H9 (cell line): ENCODE data around the gene SLC30A9. TPM values are rescaled to one million over a fixed set of nuclear protein-coding genes. Genes with fewer than 3 reads are reported as not detected.

Experiments
- DNase-seq: peaks from one replicate; pipeline ENCODE4 v3.0.0-alpha.2; 2017
- H2AFZ ChIP-seq: one replicate; pipeline ENCODE4 v1.6.1; 2013; ENCODE audit warnings: mild to moderate bottlenecking, low read length, control low read depth, moderate library complexity
- H2AK5ac ChIP-seq: 2 replicates; pipeline ENCODE4 v1.6.1; 2013; ENCODE audit warnings: low read length, control low read depth, mixed read lengths; ENCODE audit not compliant: insufficient read length
- H2BK120ac ChIP-seq: one replicate; pipeline ENCODE4 v1.6.1; 2013; ENCODE audit warnings: low read depth, mild to moderate bottlenecking, low read length, control low read depth, inconsistent platforms; ENCODE audit not compliant: poor library complexity, severe bottlenecking
- H2BK12ac ChIP-seq: 2 replicates; pipeline ENCODE4 v1.6.1; 2013; ENCODE audit warnings: low read length, control low read depth, mixed read lengths, low read depth; ENCODE audit not compliant: insufficient read length
- H2BK15ac ChIP-seq: 2 replicates; pipeline ENCODE4 v1.6.1; 2013; ENCODE audit warnings: low read depth, low read length, control low read depth
- H2BK20ac ChIP-seq: one replicate; pipeline ENCODE4 v1.6.1; 2013; ENCODE audit warnings: low read depth, mild to moderate bottlenecking, low read length, control low read depth, inconsistent platforms; ENCODE audit not compliant: poor library complexity, severe bottlenecking
- H2BK5ac ChIP-seq: 2 replicates; pipeline ENCODE4 v1.6.1; 2013; ENCODE audit warnings: low read length, control low read depth, mixed read lengths; ENCODE audit not compliant: insufficient read length
- H3K14ac ChIP-seq: 2 replicates; pipeline ENCODE4 v1.6.1; 2013; ENCODE audit warnings: low read length, control low read depth; ENCODE audit not compliant: insufficient read depth
- H3K18ac ChIP-seq: 2 replicates; pipeline ENCODE4 v1.6.1; 2013; ENCODE audit warnings: low read depth, mild to moderate bottlenecking, mixed read lengths, low read length, control low read depth; ENCODE audit not compliant: insufficient read length
- H3K23ac ChIP-seq: 2 replicates; pipeline ENCODE4 v1.6.1; 2013; ENCODE audit warnings: low read length, control low read depth, mixed read lengths, low read depth; ENCODE audit not compliant: insufficient read length
- H3K23me2 ChIP-seq: 2 replicates; pipeline ENCODE4 v1.6.1; 2013; ENCODE audit warnings: low read depth, mild to moderate bottlenecking, mixed read lengths, low read length, control low read depth; ENCODE audit not compliant: insufficient read length, poor library complexity, severe bottlenecking
- H3K27ac ChIP-seq: 2 replicates; pipeline ENCODE4 v1.5.1; 2013; ENCODE audit warnings: low read length, control low read depth, mixed read lengths, low read depth; ENCODE audit not compliant: insufficient read length
- H3K27me3 ChIP-seq: 2 replicates; pipeline ENCODE4 v1.6.1; 2013; ENCODE audit warnings: low read length, control low read depth, inconsistent platforms; ENCODE audit not compliant: insufficient read depth
- H3K4ac ChIP-seq: 2 replicates; pipeline ENCODE4 v1.6.1; 2013; ENCODE audit warnings: low read depth, mild to moderate bottlenecking, control low read depth, inconsistent platforms, low read length, moderate library complexity
- H3K4me1 ChIP-seq: 2 replicates; pipeline ENCODE4 v1.6.1; 2013; ENCODE audit warnings: low read length, control low read depth, inconsistent platforms; ENCODE audit not compliant: insufficient read depth
- H3K4me2 ChIP-seq: 2 replicates; pipeline ENCODE4 v1.6.1; 2013; ENCODE audit warnings: low read length, control low read depth, mixed read lengths; ENCODE audit not compliant: insufficient read length, insufficient read depth
- H3K56ac ChIP-seq: 2 replicates; pipeline ENCODE4 v1.6.1; 2013; ENCODE audit warnings: low read depth, mild to moderate bottlenecking, mixed read lengths, low read length, control low read depth; ENCODE audit not compliant: insufficient read length
- H3K79me1 ChIP-seq: 2 replicates; pipeline ENCODE4 v1.6.1; 2013; ENCODE audit warnings: low read depth, mild to moderate bottlenecking, moderate library complexity, low read length, control low read depth, inconsistent platforms; ENCODE audit not compliant: insufficient read depth, poor library complexity, severe bottlenecking
- H3K79me2 ChIP-seq: 2 replicates; pipeline ENCODE4 v1.6.1; 2013; ENCODE audit warnings: low read length, control low read depth, inconsistent platforms; ENCODE audit not compliant: insufficient read depth
- H3K9ac ChIP-seq: 2 replicates; pipeline ENCODE4 v1.6.1; 2013; ENCODE audit warnings: low read length, control low read depth, mixed read lengths; ENCODE audit not compliant: insufficient read length; ENCODE audit errors: extremely low read depth
- H3K9me3 ChIP-seq: one replicate; pipeline ENCODE4 v1.6.1; 2013; ENCODE audit warnings: low read depth, low read length, inconsistent platforms; ENCODE audit not compliant: control insufficient read depth
- H3T11ph ChIP-seq: one replicate; pipeline ENCODE4 v1.6.1; 2013; ENCODE audit warnings: mild to moderate bottlenecking, low read length, control low read depth, inconsistent platforms
- H4K20me1 ChIP-seq: one replicate; pipeline ENCODE4 v1.6.1; 2013; ENCODE audit not compliant: control insufficient read depth, insufficient read length, insufficient read depth
- H4K5ac ChIP-seq: 2 replicates; pipeline ENCODE4 v1.6.1; 2013; ENCODE audit warnings: low read depth, mild to moderate bottlenecking, mixed read lengths, low read length, control low read depth; ENCODE audit not compliant: insufficient read length
- H4K8ac ChIP-seq: replicated peaks from 2 replicates; pipeline ENCODE4 v1.6.1; 2013; ENCODE audit warnings: low read length, control low read depth, mixed read lengths, low read depth; ENCODE audit not compliant: insufficient read length
- H4K91ac ChIP-seq: 2 replicates; pipeline ENCODE4 v1.6.1; 2013; ENCODE audit warnings: low read depth, mild to moderate bottlenecking, moderate library complexity, mixed read lengths, low read length, control low read depth; ENCODE audit not compliant: insufficient read length
- H3K27ac Mint-ChIP-seq, 3 experiments: 2 replicates in 2 of 3; 3 replicates in 1 of 3; pipeline ENCODE4 v1.8.0; 2020 to 2021; ENCODE audit warnings: mixed read lengths in 3 of 3, mild to moderate bottlenecking in 1 of 3, moderate library complexity in 1 of 3
- H3K27me3 Mint-ChIP-seq: 2 replicates; pipeline ENCODE4 v1.8.0; 2021; ENCODE audit warnings: low read depth, mild to moderate bottlenecking, moderate library complexity, mixed read lengths
- H3K36me3 Mint-ChIP-seq, 3 experiments: 2 replicates in 2 of 3; 3 replicates in 1 of 3; pipeline ENCODE4 v1.8.0; 2020 to 2021; ENCODE audit warnings: low read depth in 3 of 3, mixed read lengths in 3 of 3; ENCODE audit not compliant: insufficient read depth in 1 of 3
- H3K4me1 Mint-ChIP-seq, 2 experiments: 2 replicates each; pipeline ENCODE4 v1.8.0; 2020; ENCODE audit warnings: mixed read lengths in 2 of 2
- H3K4me3 Mint-ChIP-seq, 2 experiments: 2 replicates in 1 of 2; 3 replicates in 1 of 2; pipeline ENCODE4 v1.8.0; 2020 to 2021; ENCODE audit warnings: mild to moderate bottlenecking in 2 of 2, mixed read lengths in 2 of 2, moderate library complexity in 1 of 2
- H3K9me3 Mint-ChIP-seq, 2 experiments: 2 replicates in 1 of 2; 3 replicates in 1 of 2; pipeline ENCODE4 v1.8.0; 2020; ENCODE audit warnings: mild to moderate bottlenecking in 2 of 2, mixed read lengths in 2 of 2, moderate library complexity in 1 of 2
- CTCF ChIP-seq: fragments of 200-600 bp; sonication (generic); conservative IDR thresholded peaks from 3 replicates; pipeline ENCODE4 v1.8.0; 2021; ENCODE audit warnings: antibody characterized with exemption, mild to moderate bottlenecking
- WGBS: extraction: QIAGEN DNeasy Blood & Tissue Kit; methylation state at CpG from one replicate; pipeline ENCODE4 v1.1.7; 2013; ENCODE audit warnings: missing lambda C conversion rate, low lambda C conversion rate, mixed read lengths; ENCODE audit not compliant: insufficient read length; ENCODE audit errors: extremely low coverage; 5-methylcytosine and 5-hydroxymethylcytosine counted together
- total RNA-seq: library from RNA; stranded (reverse); gene quantifications from 2 replicates; pipeline ENCODE4 v1.2.1, GENCODE V29; 2021

The SLC30A9 gene
- total RNA-seq, 1 experiment from 2014 or later = 70.8 TPM

GRCh38 chr4:41994461-41994985, 4.2 kb downstream of the SLC30A9 start:
- no peak for DNase-seq
- Histone ChIP-seq H3K79me2 (peaks cover 8% of the 10 kb centered on the region; the same call in 1 of the 2 replicates), H3K4ac (no peak overlapping the region)

More at GRCh38 chr4:41994461-41994985, 4.2 kb downstream of the SLC30A9 start:
- Histone ChIP-seq H3K23ac (no peak overlapping the region), H2BK12ac (no peak overlapping the region), H2BK120ac (no peak overlapping the region), H3K23me2 (peaks cover 12% of the 10 kb centered on the region), H4K91ac (no peak overlapping the region), H3K9ac (no peak overlapping the region), H3K27me3 (no peaks in the 10 kb centered on the region), H3K79me1 (peaks cover 9% of the 10 kb centered on the region), H4K20me1 (no peaks in the 10 kb centered on the region), H2AK5ac (no peak overlapping the region), H2BK15ac (no peak overlapping the region), H3K14ac (no peak overlapping the region), H3K56ac (no peak overlapping the region), H2AFZ (no peak overlapping the region), H4K5ac (no peak overlapping the region), H2BK20ac (no peak overlapping the region), H3K4me1 (no peaks in the 10 kb centered on the region), H3K9me3 (no peaks in the 10 kb centered on the region), H3T11ph (no peak overlapping the region), H3K18ac (no peak overlapping the region), H3K4me2 (no peak overlapping the region), H3K27ac (no peak overlapping the region), H4K8ac (no peak overlapping the region), H2BK5ac (no peak overlapping the region)
- Mint-ChIP-seq H3K9me3 (no peaks in the 10 kb centered on the region), H3K27ac (no peak overlapping the region), H3K4me1 (peaks cover 10 to 12% of the 10 kb centered on the region in 2 experiments), H3K4me3 (no peak overlapping the region), H3K36me3 (peaks cover 0 to 3% (median 0%) of the 10 kb centered on the region in 3 experiments; a peak in 2 of 7 replicates), H3K27me3 (no peaks in the 10 kb centered on the region)
- WGBS = no CpG with 5 or more reads among the region's 3 CpGs
- TF ChIP-seq CTCF = peak; percentile 28; the same call in 2 of the 3 replicates
